Liver (tissue), 9 donors: ENCODE data around the gene SNRK. TPM values are rescaled to one million over a fixed set of nuclear protein-coding genes. Genes with fewer than 3 reads are reported as not detected.

Source experiments
- DNase-seq: peaks from one replicate; pipeline ENCODE4 v3.0.0-alpha.2; 2017; ENCODE audit warnings: low spot score
- H3K27ac ChIP-seq, 2 donors: one replicate each; pipeline ENCODE4 v1.7.0; 2013; ENCODE audit warnings: inconsistent platforms in 2 of 2, low read length in 2 of 2, control low read depth in 1 of 2, low read depth in 1 of 2, mild to moderate bottlenecking in 1 of 2
- H3K27me3 ChIP-seq, 4 donors: one replicate each; pipeline versions ENCODE4 v1.6.1 to v1.7.0; 2013; ENCODE audit warnings: low read length in 3 of 4, inconsistent platforms in 1 of 4, mild to moderate bottlenecking in 1 of 4, moderate library complexity in 1 of 4; ENCODE audit not compliant: control insufficient read depth in 4 of 4, insufficient read depth in 4 of 4
- H3K36me3 ChIP-seq, 4 donors: one replicate each; pipeline versions ENCODE4 v1.6.1 to v1.7.0; 2013; ENCODE audit warnings: low read length in 3 of 4, mild to moderate bottlenecking in 3 of 4, low read depth in 1 of 4, moderate library complexity in 1 of 4; ENCODE audit not compliant: control insufficient read depth in 4 of 4, insufficient read depth in 3 of 4
- H3K4me1 ChIP-seq, 4 donors: one replicate each; pipeline versions ENCODE4 v1.6.1 to v1.7.0; 2013; ENCODE audit warnings: low read length in 3 of 4, mild to moderate bottlenecking in 3 of 4, moderate library complexity in 1 of 4; ENCODE audit not compliant: control insufficient read depth in 4 of 4, insufficient read depth in 4 of 4
- H3K4me3 ChIP-seq, 3 donors: one replicate each; pipeline versions ENCODE4 v1.6.1 to v1.7.0; 2013; ENCODE audit warnings: low read length in 3 of 3, control low read depth in 1 of 3, low read depth in 1 of 3, mild to moderate bottlenecking in 1 of 3
- H3K9ac ChIP-seq, 2 donors: one replicate each; pipeline ENCODE4 v1.7.0; 2013; ENCODE audit warnings: low read length in 2 of 2, mild to moderate bottlenecking in 2 of 2, moderate library complexity in 2 of 2, control low read depth in 1 of 2, low read depth in 1 of 2
- H3K9me3 ChIP-seq, 4 donors: one replicate each; pipeline versions ENCODE4 v1.6.1 to v1.7.0; 2013; ENCODE audit warnings: low read length in 3 of 4; ENCODE audit not compliant: control insufficient read depth in 4 of 4
- ATF3 ChIP-seq: IDR thresholded peaks from 2 replicates; pipeline ENCODE4 v1.6.1; 2016; ENCODE audit warnings: antibody characterized with exemption
- CTCF ChIP-seq: fragments of 150-350 bp; IDR thresholded peaks from 2 replicates; pipeline ENCODE4 v1.5.1; 2017; ENCODE audit warnings: improper control_type of control experiment, low read depth, low read length; ENCODE audit not compliant: missing input control
- EGR1 ChIP-seq, 2 donors: IDR thresholded peaks; 2 replicates each; pipeline ENCODE4 v1.6.1; 2016 to 2018; ENCODE audit warnings: antibody characterized with exemption in 2 of 2, low read depth in 2 of 2
- FOXA1 ChIP-seq: IDR thresholded peaks from 2 replicates; pipeline ENCODE4 v1.6.1; 2016; ENCODE audit warnings: antibody characterized with exemption
- FOXA2 ChIP-seq: IDR thresholded peaks from 2 replicates; pipeline ENCODE4 v1.6.1; 2016; ENCODE audit warnings: antibody characterized with exemption
- GABPA ChIP-seq, 2 donors: IDR thresholded peaks in 1 of 2; conservative IDR thresholded peaks in 1 of 2; 2 replicates each; pipeline ENCODE4 v1.6.1; 2016; ENCODE audit warnings: antibody characterized with exemption in 2 of 2, mild to moderate bottlenecking in 1 of 2, moderate library complexity in 1 of 2
- HNF4A ChIP-seq, 2 donors: conservative IDR thresholded peaks; 2 replicates each; pipeline ENCODE4 v1.6.1; 2016; ENCODE audit warnings: antibody characterized with exemption in 2 of 2, mild to moderate bottlenecking in 2 of 2
- HNF4G ChIP-seq: IDR thresholded peaks from 2 replicates; pipeline ENCODE4 v1.6.1; 2016; ENCODE audit warnings: antibody characterized with exemption
- JUND ChIP-seq, 2 donors: IDR thresholded peaks; 2 replicates each; pipeline ENCODE4 v1.6.1; 2016; ENCODE audit warnings: antibody characterized with exemption in 2 of 2
- MAX ChIP-seq: IDR thresholded peaks from 2 replicates; pipeline ENCODE4 v1.6.1; 2016; ENCODE audit warnings: antibody characterized with exemption
- NR2F2 ChIP-seq: IDR thresholded peaks from 2 replicates; pipeline ENCODE4 v1.6.1; 2016; ENCODE audit warnings: antibody characterized with exemption
- RAD21 ChIP-seq, 2 donors: IDR thresholded peaks; 2 replicates each; pipeline ENCODE4 v1.6.1; 2016; ENCODE audit warnings: antibody characterized with exemption in 2 of 2, mild to moderate bottlenecking in 2 of 2
- REST ChIP-seq: IDR thresholded peaks from 2 replicates; pipeline ENCODE4 v1.6.1; 2016; ENCODE audit warnings: antibody characterized with exemption, mild to moderate bottlenecking
- RXRA ChIP-seq, 2 donors: IDR thresholded peaks; 2 replicates each; pipeline ENCODE4 v1.6.1; 2017 to 2018; ENCODE audit warnings: antibody characterized with exemption in 2 of 2, mild to moderate bottlenecking in 1 of 2
- SP1 ChIP-seq: IDR thresholded peaks from 2 replicates; pipeline ENCODE4 v1.6.1; 2018; ENCODE audit warnings: antibody characterized with exemption, mild to moderate bottlenecking
- TAF1 ChIP-seq: conservative IDR thresholded peaks from 2 replicates; pipeline ENCODE4 v1.6.1; 2016; ENCODE audit warnings: antibody characterized with exemption, mild to moderate bottlenecking
- YY1 ChIP-seq: IDR thresholded peaks from 2 replicates; pipeline ENCODE4 v1.6.1; 2016; ENCODE audit warnings: antibody characterized with exemption, mild to moderate bottlenecking
- ZBTB33 ChIP-seq: IDR thresholded peaks from 2 replicates; pipeline ENCODE4 v1.6.1; 2016; ENCODE audit warnings: antibody characterized with exemption
- WGBS: extraction: QIAGEN DNeasy Blood & Tissue Kit; methylation state at CpG from one replicate; pipeline ENCODE4 v1.1.7; 2013; 5-methylcytosine and 5-hydroxymethylcytosine counted together
- polyA plus RNA-seq, 2 donors: library from polyadenylated mRNA; stranded (reverse) in 1 of 2; unstranded in 1 of 2; fragments of 200-250 nt in 1 of 2; fragments of >200 nt in 1 of 2; fragmentation: Nextera tagmentation in 1 of 2; extraction: Ambion mirVana in 1 of 2; gene quantifications; one replicate each; pipeline versions ENCODE4 v1.2.1 to v1.2.3, GENCODE V29; 2013 to 2015
- total RNA-seq, 2 donors: library from RNA; depleted of rRNA; stranded (reverse); fragments of >200 nt; gene quantifications; one replicate each; pipeline ENCODE4 v1.2.3, GENCODE V29; 2014
- donor health status: healthy.
- donor health status: healthy.
- donor health status: healthy.
- donor health status: healthy.
- donor health status: healthy.

The SNRK gene
- total and polyA plus RNA-seq, 4 donors: 5.8 to 28.5 (median 14.6) TPM

- Histone ChIP-seq H3K9me3 (no peaks in the 10 kb centered on the region), H3K4me3 (no peak overlapping the region), H3K9ac (no peak overlapping the region), H3K27me3 (no peaks in the 10 kb centered on the region), H3K36me3 (no peaks in the 10 kb centered on the region), H3K4me1 (peaks cover 4 to 53% (median 40%) of the 10 kb centered on the region in 4 donors), H3K27ac (no peak overlapping the region)
- WGBS: 28% methylated on average over 1 of the region's 1 CpG
- DNase-seq: no peak
- TF ChIP-seq FOXA1 (no peak), RAD21 (IDR thresholded peaks at IDR 0.05) (peak in 1 of 2 donors; percentile 20)
These were observed 10.2 kb downstream of the SNRK start for GRCh38 chr3:43296565-43296964.

- 53% methylated on average over 2 of the region's 2 CpGs for WGBS
- no peak overlapping the region for H3K9ac ChIP-seq
These were observed 12.0 kb downstream of the SNRK start for GRCh38 chr3:43298292-43298691.

More at GRCh38 chr3:43298292-43298691, 12.0 kb downstream of the SNRK start:
- Histone ChIP-seq H3K27ac (peak overlapping the region; percentile 59 to 63), H3K27me3 (no peaks in the 10 kb centered on the region), H3K9me3 (no peaks in the 10 kb centered on the region), H3K4me1 (peaks cover 4 to 47% (median 40%) of the 10 kb centered on the region in 4 donors), H3K36me3 (peaks cover 0 to 2% (median under 1%) of the 10 kb centered on the region in 4 donors), H3K4me3 (no peak overlapping the region)
- DNase-seq: no peak
- TF ChIP-seq SP1 (peak; percentile 80), RAD21 (IDR thresholded peaks at IDR 0.05) (peak; percentile 37 to 73), ZBTB33 (peak; percentile 59), YY1 (peak; percentile 68), NR2F2 (peak; percentile 82), TAF1 (no peak), FOXA1 (no peak), FOXA2 (peak; percentile 65), MAX (peak; percentile 85), ATF3 (no peak), RXRA (IDR thresholded peaks at IDR 0.05) (peak; percentile 98 to 99), EGR1 (IDR thresholded peaks at IDR 0.05; ENCODE audit: low read depth in 2 of 2) (peak in 1 of 2 donors; percentile 74), HNF4G (peak; percentile 46), REST (peak; percentile 31), JUND (IDR thresholded peaks at IDR 0.05) (peak; percentile 54 to 61), HNF4A (conservative IDR thresholded peaks at IDR 0.05) (peak; percentile 77 to 87), GABPA (IDR thresholded peaks at IDR 0.05 in 1 of 2, conservative IDR thresholded peaks at IDR 0.05 in 1 of 2) (no peak), CTCF (no peak)
